A673 (cell line): ENCODE data around the gene ADTRP. TPM values are rescaled to one million over a fixed set of nuclear protein-coding genes. Genes with fewer than 3 reads are reported as not detected.
"Not testable (repeated sequence)": the region's sequence is repeated elsewhere in the genome, so short reads cannot be mapped to it uniquely, and the experiment has no call there.

Experiments used
- BruUV-seq: library from RNA; stranded (reverse); fragments of 400-500 nt; replicated peaks from 2 replicates; lab custom pipeline; 2021; lab: Mats Ljungman, UMichigan
- CTCF ChIA-PET: fragments of 300-600 bp; sonication (Branson Sonifier 250); formaldehyde crosslinking; loops from one replicate; lab custom pipeline; 2022; ENCODE audit warnings: antibody characterized with exemption; lab: Charles Lee
- POLR2A ChIA-PET: fragments of 300-600 bp; sonication (Branson Sonifier 250); formaldehyde crosslinking; loops from one replicate; lab custom pipeline; 2022; ENCODE audit warnings: antibody characterized with exemption; ENCODE audit not compliant: low non-redundant PET; lab: Charles Lee
- DNase-seq: peaks from one replicate; pipeline ENCODE4 v3.0.0-alpha.2; 2015; ENCODE audit warnings: low spot score
- H3K27ac ChIP-seq: fragments of 200-600 bp; sonication (generic); 2 replicates; pipeline ENCODE4 v1.5.1; 2016; ENCODE audit warnings: mixed run types, low read depth, mild to moderate bottlenecking, mixed read lengths, antibody characterized with exemption, low read length; ENCODE audit not compliant: poor library complexity, severe bottlenecking
- H3K27me3 ChIP-seq: fragments of 200-600 bp; sonication (generic); replicated peaks from 2 replicates; pipeline ENCODE4 v1.6.1; 2017; ENCODE audit warnings: mixed run types, low read depth, mild to moderate bottlenecking, mixed read lengths, antibody characterized with exemption, low read length; ENCODE audit not compliant: insufficient read depth, poor library complexity
- H3K36me3 ChIP-seq: fragments of 200-600 bp; sonication (generic); 2 replicates; pipeline ENCODE4 v1.6.1; 2016; ENCODE audit warnings: mixed run types, mild to moderate bottlenecking, mixed read lengths, antibody characterized with exemption, low read length; ENCODE audit not compliant: insufficient read depth, poor library complexity, severe bottlenecking
- H3K4me1 ChIP-seq: fragments of 200-600 bp; sonication (generic); 2 replicates; pipeline ENCODE4 v1.6.1; 2017; ENCODE audit warnings: mixed run types, mild to moderate bottlenecking, mixed read lengths, antibody characterized with exemption, low read length; ENCODE audit not compliant: insufficient read depth, poor library complexity, severe bottlenecking
- H3K4me3 ChIP-seq: fragments of 200-600 bp; sonication (generic); 2 replicates; pipeline ENCODE4 v1.5.1; 2016; ENCODE audit warnings: low read depth, mixed run types, mild to moderate bottlenecking, mixed read lengths, low read length; ENCODE audit not compliant: poor library complexity, severe bottlenecking
- H3K9me3 ChIP-seq: fragments of 200-600 bp; sonication (generic); 2 replicates; pipeline ENCODE4 v1.6.1; 2016; ENCODE audit warnings: mixed run types, low read depth, mild to moderate bottlenecking, mixed read lengths, antibody characterized with exemption, low read length; ENCODE audit not compliant: poor library complexity, severe bottlenecking
- EZH2 ChIP-seq: fragments of 200-600 bp; sonication (generic); IDR thresholded peaks from 2 replicates; pipeline ENCODE4 v1.6.1; 2017; ENCODE audit warnings: borderline replicate concordance, low read depth, mild to moderate bottlenecking, mixed read lengths, antibody characterized with exemption, low read length; ENCODE audit not compliant: poor library complexity, severe bottlenecking
- intact Hi-C: fragments of 100-400 bp; cut with micrococcal nuclease; formaldehyde crosslinking; loops from one replicate; pipeline ENCODE4 v1.10.0; 2022; ENCODE audit not compliant: unreplicated experiment
- total RNA-seq: library from RNA; stranded (reverse); gene quantifications from 2 replicates; pipeline ENCODE4 v1.2.3, GENCODE V29; 2021
- TF ChIP-seq, protein P1 (sequence below): fragments of 300-800, 200-600 bp; sonication (generic); conservative IDR thresholded peaks from 2 replicates; pipeline ENCODE4 v1.5.1; 2017; ENCODE audit warnings: low read depth, mild to moderate bottlenecking, antibody characterized with exemption, low read length, moderate library complexity, mixed read lengths

The ADTRP gene
- total RNA-seq, 1 experiment from 2014 or later = not detected

DNA sequence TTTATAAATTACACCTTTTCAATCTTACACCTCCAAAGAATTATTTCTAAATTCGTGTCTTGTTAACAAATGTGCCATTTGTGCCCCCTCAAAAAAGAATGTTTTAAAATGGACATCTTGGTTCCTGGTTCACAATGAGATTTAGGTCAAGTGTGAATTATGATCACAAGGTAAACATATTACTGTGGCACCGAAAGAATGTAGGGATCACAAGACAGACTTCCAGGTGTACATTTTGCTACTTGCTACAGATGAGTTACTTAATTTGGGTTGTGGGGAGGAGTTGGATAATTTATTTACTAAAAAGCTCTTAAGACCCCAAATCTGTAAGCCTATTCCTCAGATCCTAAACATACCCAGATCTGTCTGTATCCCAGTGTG, 25.0 kb upstream of the ADTRP start:
- POLR2A ChIA-PET = interaction anchor here (0.6 kb wide), 1 partner anchor 17 kb away, joined by 4 read pairs; no protein-coding TSS in a partner anchor
- DNase-seq = no peak
- TF ChIP-seq, protein P1, sequence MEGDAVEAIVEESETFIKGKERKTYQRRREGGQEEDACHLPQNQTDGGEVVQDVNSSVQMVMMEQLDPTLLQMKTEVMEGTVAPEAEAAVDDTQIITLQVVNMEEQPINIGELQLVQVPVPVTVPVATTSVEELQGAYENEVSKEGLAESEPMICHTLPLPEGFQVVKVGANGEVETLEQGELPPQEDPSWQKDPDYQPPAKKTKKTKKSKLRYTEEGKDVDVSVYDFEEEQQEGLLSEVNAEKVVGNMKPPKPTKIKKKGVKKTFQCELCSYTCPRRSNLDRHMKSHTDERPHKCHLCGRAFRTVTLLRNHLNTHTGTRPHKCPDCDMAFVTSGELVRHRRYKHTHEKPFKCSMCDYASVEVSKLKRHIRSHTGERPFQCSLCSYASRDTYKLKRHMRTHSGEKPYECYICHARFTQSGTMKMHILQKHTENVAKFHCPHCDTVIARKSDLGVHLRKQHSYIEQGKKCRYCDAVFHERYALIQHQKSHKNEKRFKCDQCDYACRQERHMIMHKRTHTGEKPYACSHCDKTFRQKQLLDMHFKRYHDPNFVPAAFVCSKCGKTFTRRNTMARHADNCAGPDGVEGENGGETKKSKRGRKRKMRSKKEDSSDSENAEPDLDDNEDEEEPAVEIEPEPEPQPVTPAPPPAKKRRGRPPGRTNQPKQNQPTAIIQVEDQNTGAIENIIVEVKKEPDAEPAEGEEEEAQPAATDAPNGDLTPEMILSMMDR = no peak
- no peak for TF ChIP-seq EZH2
- Histone ChIP-seq H3K4me1 (no peaks in the 10 kb centered on the region), H3K27ac (no peak overlapping the region), H3K4me3 (no peak overlapping the region), H3K36me3 (no peaks in the 10 kb centered on the region), H3K9me3 (no peaks in the 10 kb centered on the region), H3K27me3 (peaks cover 4% of the 10 kb centered on the region)
- CTCF ChIA-PET = no interaction called here
- BruUV-seq = no TSS peak
- intact Hi-C loops = no loop called here

DNA sequence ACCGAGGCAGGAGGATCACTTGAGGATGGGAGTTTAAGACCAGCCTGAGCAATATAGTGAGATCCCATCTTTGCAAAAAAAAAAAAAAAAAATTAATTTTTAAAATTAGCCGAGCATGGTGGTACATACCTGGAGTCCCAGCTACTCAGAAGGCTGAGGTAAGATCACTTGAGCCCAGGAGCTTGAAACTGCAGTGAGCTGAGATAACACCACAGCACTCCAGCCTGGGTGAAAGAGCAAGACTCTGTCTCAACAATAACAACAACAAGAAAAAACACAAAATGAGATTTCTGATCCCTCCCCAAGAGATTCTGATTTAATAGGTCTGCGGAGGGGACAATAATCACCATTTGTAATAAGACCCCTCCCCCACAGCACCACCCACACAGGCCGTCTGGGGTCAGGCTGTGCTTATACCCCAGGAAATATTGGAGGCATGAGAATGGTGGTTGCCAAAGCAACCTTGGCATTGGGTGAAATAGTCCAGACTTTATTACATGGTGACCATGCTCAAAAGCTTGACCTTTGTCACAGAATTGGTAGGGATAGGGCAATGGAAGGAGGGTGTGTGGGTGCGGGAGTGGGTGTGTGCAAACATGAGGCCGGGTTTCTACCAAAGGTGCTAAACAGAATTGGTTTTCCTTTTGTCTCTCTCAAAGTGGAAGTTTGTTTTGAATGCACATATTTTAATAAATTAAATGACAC, 24.4 kb upstream of the ADTRP start:
- H3K27me3 ChIP-seq = peaks cover 4% of the 10 kb centered on the region
- H3K4me1 ChIP-seq = no peaks in the 10 kb centered on the region
- no peak overlapping the region for H3K27ac ChIP-seq
- H3K4me3 ChIP-seq = no peak overlapping the region
- H3K9me3 ChIP-seq = no peaks in the 10 kb centered on the region
- no peaks in the 10 kb centered on the region for H3K36me3 ChIP-seq
- no peak for TF ChIP-seq EZH2
- TF ChIP-seq, protein P1 = no peak
- CTCF ChIA-PET = no interaction called here
- no peak for DNase-seq
- POLR2A ChIA-PET = no interaction called here
- no TSS peak for BruUV-seq
- intact Hi-C loops = no loop called here

DNA sequence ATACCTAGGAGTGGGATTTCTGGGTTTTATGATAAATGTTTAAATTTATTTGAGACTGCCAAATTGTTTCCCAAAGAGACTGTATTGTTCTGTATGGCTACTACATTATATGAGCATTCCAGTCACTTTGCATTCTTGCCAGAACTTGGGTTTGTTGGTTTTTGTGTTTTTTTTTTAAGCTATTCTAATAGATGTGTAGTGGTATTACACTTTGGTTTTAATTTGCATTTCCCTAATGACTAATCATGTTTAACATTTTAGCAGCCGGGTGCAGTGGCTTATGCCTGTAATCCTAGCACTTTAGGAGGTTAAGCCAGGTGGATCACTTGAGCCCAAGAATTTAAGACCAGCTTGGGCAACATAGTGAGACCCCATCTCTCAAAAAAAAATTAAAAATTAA, 21.9 kb upstream of the ADTRP start:
- POLR2A ChIA-PET, CTCF ChIA-PET, H3K4me3 ChIP-seq, DNase-seq, H3K4me1 ChIP-seq, H3K36me3 ChIP-seq, H3K27ac ChIP-seq, H3K27me3 ChIP-seq, intact Hi-C loops, H3K9me3 ChIP-seq, BruUV-seq: not testable (repeated sequence)

DNA sequence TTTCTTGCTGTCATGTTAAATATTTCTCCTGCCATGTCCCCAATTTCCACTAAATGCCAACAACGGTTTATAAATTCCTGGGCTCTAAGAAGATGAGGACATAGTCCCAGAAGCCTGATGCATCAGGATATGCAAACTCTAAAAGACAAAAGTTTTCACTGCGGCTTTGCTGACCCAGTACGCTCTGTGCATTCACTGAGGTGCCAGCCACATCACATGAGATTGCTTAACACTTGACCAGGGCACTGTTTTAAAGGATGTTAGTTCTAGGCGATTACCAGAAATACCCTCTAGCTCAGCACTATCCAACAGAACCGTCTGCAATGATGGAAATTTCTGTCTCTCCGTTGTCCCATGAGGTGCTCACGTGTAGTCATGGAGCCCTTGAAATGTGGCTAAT, 19.9 kb upstream of the ADTRP start:
- POLR2A ChIA-PET = no interaction called here
- DNase-seq = no peak
- TF ChIP-seq, protein P1 = no peak
- TF ChIP-seq EZH2 = no peak
- Histone ChIP-seq H3K36me3 (no peaks in the 10 kb centered on the region), H3K4me3 (no peak overlapping the region), H3K27me3 (no peaks in the 10 kb centered on the region), H3K9me3 (no peaks in the 10 kb centered on the region), H3K27ac (no peak overlapping the region), H3K4me1 (no peaks in the 10 kb centered on the region)
- CTCF ChIA-PET = no interaction called here
- no TSS peak for BruUV-seq
- intact Hi-C loops = no loop called here
